B cell (primary cell): ENCODE data around the gene NUFIP1.

ENCODE experiments used
- EZH2 ChIP-seq: IDR thresholded peaks from 2 replicates; pipeline ENCODE4 v1.6.1; 2012; ENCODE audit warnings: borderline replicate concordance, low read depth, mild to moderate bottlenecking, moderate library complexity, low read length; ENCODE audit not compliant: insufficient read depth, poor library complexity, severe bottlenecking
- TF ChIP-seq, protein P1 (sequence below): fragments of 200-600 bp; IDR thresholded peaks from one replicate; pipeline ENCODE4 v1.8.0; 2022; ENCODE audit warnings: antibody characterized with exemption, mild to moderate bottlenecking

- TF ChIP-seq EZH2: no peak
- TF ChIP-seq, protein P1, sequence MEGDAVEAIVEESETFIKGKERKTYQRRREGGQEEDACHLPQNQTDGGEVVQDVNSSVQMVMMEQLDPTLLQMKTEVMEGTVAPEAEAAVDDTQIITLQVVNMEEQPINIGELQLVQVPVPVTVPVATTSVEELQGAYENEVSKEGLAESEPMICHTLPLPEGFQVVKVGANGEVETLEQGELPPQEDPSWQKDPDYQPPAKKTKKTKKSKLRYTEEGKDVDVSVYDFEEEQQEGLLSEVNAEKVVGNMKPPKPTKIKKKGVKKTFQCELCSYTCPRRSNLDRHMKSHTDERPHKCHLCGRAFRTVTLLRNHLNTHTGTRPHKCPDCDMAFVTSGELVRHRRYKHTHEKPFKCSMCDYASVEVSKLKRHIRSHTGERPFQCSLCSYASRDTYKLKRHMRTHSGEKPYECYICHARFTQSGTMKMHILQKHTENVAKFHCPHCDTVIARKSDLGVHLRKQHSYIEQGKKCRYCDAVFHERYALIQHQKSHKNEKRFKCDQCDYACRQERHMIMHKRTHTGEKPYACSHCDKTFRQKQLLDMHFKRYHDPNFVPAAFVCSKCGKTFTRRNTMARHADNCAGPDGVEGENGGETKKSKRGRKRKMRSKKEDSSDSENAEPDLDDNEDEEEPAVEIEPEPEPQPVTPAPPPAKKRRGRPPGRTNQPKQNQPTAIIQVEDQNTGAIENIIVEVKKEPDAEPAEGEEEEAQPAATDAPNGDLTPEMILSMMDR: no peak
Measured at GRCh38 chr13:45036206-45036605, 46.9 kb upstream of the NUFIP1 start.
